ENCODE data around the gene MFSD6L.

The MFSD6L gene

GRCh38 chr17:8801135-8801840 lies 2.1 kb upstream of the MFSD6L start:
- no peak for TF ChIP-seq CTCF (IDR thresholded peaks at IDR 0.05)
- Histone ChIP-seq H3K9me3 (no peaks in the 10 kb centered on the region), H3K27ac (no peak overlapping the region), H3K4me1 (peaks cover 0 to 10% (median 6%) of the 10 kb centered on the region in 4 donors), H3K4me3 (no peak overlapping the region), H3K36me3 (no peaks in the 10 kb centered on the region), H3K27me3 (peaks cover 0 to 48% of the 10 kb centered on the region in 2 donors)
- intact Hi-C loops (cut with DNase I; ENCODE audit: low total_unique reads), result no loop called here
- no peak for DNase-seq

GRCh38 chr17:8800656-8801055 lies 1.5 kb upstream of the MFSD6L start:
- Histone ChIP-seq H3K4me1 (peaks cover 0 to 10% (median 6%) of the 10 kb centered on the region in 4 donors), H3K27ac (no peak overlapping the region), H3K36me3 (no peaks in the 10 kb centered on the region), H3K4me3 (no peak overlapping the region), H3K9me3 (no peaks in the 10 kb centered on the region), H3K27me3 (peaks cover 0 to 44% of the 10 kb centered on the region in 2 donors)
- intact Hi-C loops (cut with DNase I; ENCODE audit: low total_unique reads), result no loop called here
- TF ChIP-seq CTCF (IDR thresholded peaks at IDR 0.05), result no peak
- no peak for DNase-seq

GRCh38 chr17:8799570-8800212 lies 526 bp upstream of the MFSD6L start:
- Histone ChIP-seq H3K36me3 (no peaks in the 10 kb centered on the region), H3K27me3 (peaks cover 0 to 44% of the 10 kb centered on the region in 2 donors), H3K4me1 (peaks cover 0 to 10% (median 6%) of the 10 kb centered on the region in 4 donors), H3K4me3 (no peak overlapping the region), H3K27ac (no peak overlapping the region), H3K9me3 (no peaks in the 10 kb centered on the region)
- TF ChIP-seq CTCF (IDR thresholded peaks at IDR 0.05), result no peak
- no peak for DNase-seq
- intact Hi-C loops (cut with DNase I; ENCODE audit: low total_unique reads), result no loop called here

GRCh38 chr17:8798176-8798845 lies 854 bp downstream of the MFSD6L start:
- Histone ChIP-seq H3K27ac (no peak overlapping the region), H3K36me3 (no peaks in the 10 kb centered on the region), H3K4me3 (no peak overlapping the region), H3K27me3 (peaks cover 0 to 38% of the 10 kb centered on the region in 2 donors), H3K9me3 (no peaks in the 10 kb centered on the region), H3K4me1 (peaks cover 0 to 10% (median 6%) of the 10 kb centered on the region in 4 donors)
- intact Hi-C loops (cut with DNase I; ENCODE audit: low total_unique reads), result no loop called here
- no peak for TF ChIP-seq CTCF (IDR thresholded peaks at IDR 0.05)
- no peak for DNase-seq

GRCh38 chr17:8797621-8798175 lies 1.5 kb downstream of the MFSD6L start:
- no peak for DNase-seq
- peaks cover 0 to 10% (median 6%) of the 10 kb centered on the region in 4 donors for H3K4me1 ChIP-seq
- H3K27ac ChIP-seq, result no peak overlapping the region
- peaks cover 0 to 38% of the 10 kb centered on the region in 2 donors for H3K27me3 ChIP-seq
- no peak overlapping the region for H3K4me3 ChIP-seq
- no peak for TF ChIP-seq CTCF (IDR thresholded peaks at IDR 0.05)
- intact Hi-C loops (cut with DNase I; ENCODE audit: low total_unique reads), result no loop called here
- no peaks in the 10 kb centered on the region for H3K9me3 ChIP-seq
- no peaks in the 10 kb centered on the region for H3K36me3 ChIP-seq
